ENCODE data around the gene NFIC. TPM values are rescaled to one million over a fixed set of nuclear protein-coding genes. Genes with fewer than 3 reads are reported as not detected.

Gene NFIC
- total RNA-seq, 2 donors from 2014 or later, result 42.0 to 71.3 TPM

- intact Hi-C loops (cut with DNase I), result no loop called here
- H3K27ac ChIP-seq, result no peak overlapping the region
- H3K36me3 ChIP-seq, result no peaks in the 10 kb centered on the region
- no peak overlapping the region for H3K4me3 ChIP-seq
- DNase-seq, result no peak
- H3K27me3 ChIP-seq, result no peaks in the 10 kb centered on the region
- no peak overlapping the region for H3K9ac ChIP-seq (ENCODE audit: low read depth in 2 of 2, low read length in 2 of 2)
- H3K9me3 ChIP-seq, result no peaks in the 10 kb centered on the region
- peaks cover under 1% of the 10 kb centered on the region for H3K4me1 ChIP-seq
- no peak for TF ChIP-seq CTCF (IDR thresholded peaks at IDR 0.05)
Measured at GRCh38 chr19:3382460-3383100, 16.2 kb downstream of the NFIC start.

GRCh38 chr19:3383121-3383722 lies 16.8 kb downstream of the NFIC start:
- intact Hi-C loops (cut with DNase I), result no loop called here
- Histone ChIP-seq H3K27me3 (no peaks in the 10 kb centered on the region), H3K9me3 (no peaks in the 10 kb centered on the region), H3K4me1 (peaks cover 7% of the 10 kb centered on the region), H3K9ac (ENCODE audit: low read depth in 2 of 2, low read length in 2 of 2) (no peak overlapping the region), H3K27ac (no peak overlapping the region), H3K36me3 (no peaks in the 10 kb centered on the region), H3K4me3 (no peak overlapping the region)
- peak; percentile 47 for DNase-seq
- no peak for TF ChIP-seq CTCF (IDR thresholded peaks at IDR 0.05)

GRCh38 chr19:3386447-3387234 lies 20.3 kb downstream of the NFIC start:
- no peak for DNase-seq
- Histone ChIP-seq H3K9ac (ENCODE audit: low read depth in 2 of 2, low read length in 2 of 2) (peak overlapping the region; percentile 38 to 61), H3K4me1 (peaks cover 11% of the 10 kb centered on the region), H3K9me3 (no peaks in the 10 kb centered on the region), H3K27ac (no peak overlapping the region), H3K4me3 (no peak overlapping the region), H3K36me3 (no peaks in the 10 kb centered on the region), H3K27me3 (no peaks in the 10 kb centered on the region)
- no peak for TF ChIP-seq CTCF (IDR thresholded peaks at IDR 0.05)
- intact Hi-C loops (cut with DNase I), result no loop called here

- H3K36me3 ChIP-seq, result no peaks in the 10 kb centered on the region
- no peaks in the 10 kb centered on the region for H3K9me3 ChIP-seq
- intact Hi-C loops (cut with DNase I), result no loop called here
- no peak overlapping the region for H3K4me3 ChIP-seq
- peak; percentile 92 for DNase-seq
- H3K27me3 ChIP-seq, result no peaks in the 10 kb centered on the region
- TF ChIP-seq CTCF (IDR thresholded peaks at IDR 0.05), result no peak
- H3K4me1 ChIP-seq, result peaks cover 11% of the 10 kb centered on the region
- H3K9ac ChIP-seq (ENCODE audit: low read depth in 2 of 2, low read length in 2 of 2), result peak overlapping the region; percentile 54 to 65
- peak overlapping the region; percentile 72 for H3K27ac ChIP-seq
Measured at GRCh38 chr19:3387645-3388589, 21.5 kb downstream of the NFIC start.

GRCh38 chr19:3389446-3389778 lies 23.0 kb downstream of the NFIC start:
- Histone ChIP-seq H3K9ac (ENCODE audit: low read depth in 2 of 2, low read length in 2 of 2) (peak overlapping the region in 1 of 2 donors; percentile 48), H3K36me3 (no peaks in the 10 kb centered on the region), H3K9me3 (no peaks in the 10 kb centered on the region), H3K27me3 (no peaks in the 10 kb centered on the region), H3K4me3 (no peak overlapping the region), H3K27ac (no peak overlapping the region), H3K4me1 (peaks cover 11% of the 10 kb centered on the region)
- no peak for DNase-seq
- no peak for TF ChIP-seq CTCF (IDR thresholded peaks at IDR 0.05)
- intact Hi-C loops (cut with DNase I), result no loop called here

All from colonic mucosa (tissue), 4 donors.